Daoy (cell line): ENCODE measurements around the gene PC. TPM values are rescaled to one million over a fixed set of nuclear protein-coding genes. Genes with fewer than 3 reads are reported as not detected.
A peak's percentile ranks its signal among the peaks of the same experiment; 100 is the strongest.
"Not testable (repeated sequence)": the region's sequence is repeated elsewhere in the genome, so short reads cannot be mapped to it uniquely, and the experiment has no call there.

Experiments
- DNase-seq: peaks from one replicate; pipeline ENCODE4 v3.0.0-alpha.2; 2015; ENCODE audit warnings: low read depth
- total RNA-seq: library from RNA; depleted of rRNA; stranded (reverse); fragments of >200 nt; shearing (Covaris generic); gene quantifications from 2 replicates; pipeline ENCODE4 v1.2.3, GENCODE V29; 2014

Gene PC
- total RNA-seq, 1 experiment from 2014 or later: 15.2 TPM

GRCh38 chr11:66981976-66982578, 23.9 kb upstream of the PC start:
- DNase-seq: peak; percentile 94

GRCh38 chr11:66979336-66979980, 21.3 kb upstream of the PC start:
- DNase-seq: no peak

DNA sequence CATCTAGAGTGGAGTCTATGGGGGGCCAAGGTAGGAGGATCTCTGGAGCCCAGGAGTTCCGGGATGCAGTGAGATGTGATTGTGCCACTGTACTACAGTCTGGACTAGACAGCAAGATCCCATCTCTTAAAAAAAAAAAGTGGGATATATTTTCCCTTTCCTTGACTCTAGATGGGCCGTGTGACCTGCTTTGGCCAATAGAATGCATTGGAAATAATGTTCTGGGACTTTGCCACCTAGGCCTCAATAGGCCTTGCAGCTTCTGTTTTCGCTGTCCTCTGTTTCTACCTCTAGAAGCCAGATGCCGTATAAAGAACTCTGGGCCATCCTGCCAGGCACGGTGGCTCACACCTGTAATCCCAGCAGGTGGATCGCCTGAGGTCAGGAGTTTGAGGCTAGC, 20.5 kb upstream of the PC start:
- no peak for DNase-seq

- no peak for DNase-seq
These were observed 20.0 kb upstream of the PC start for GRCh38 chr11:66978229-66978628.

DNA sequence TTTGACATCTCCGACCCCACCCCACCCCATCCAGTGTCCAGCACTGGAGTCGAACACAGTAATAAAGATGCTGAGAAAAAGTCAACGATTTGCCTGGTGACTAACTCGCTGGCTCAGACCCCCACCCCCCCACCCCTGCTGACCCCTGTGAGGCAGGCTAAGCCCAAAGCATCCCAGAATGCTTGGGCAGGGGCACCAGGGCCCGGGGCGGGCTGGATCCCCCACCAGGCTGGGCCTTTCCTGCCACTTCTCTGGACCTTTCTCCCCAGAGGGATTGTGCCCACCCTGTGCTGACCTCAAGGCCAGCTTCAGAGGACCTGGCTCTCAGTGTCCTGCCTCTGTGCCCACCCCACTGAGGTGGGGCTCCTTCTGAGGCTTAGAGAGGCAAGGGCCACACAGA, 18.7 kb upstream of the PC start:
- no peak for DNase-seq

- peak; percentile 23 for DNase-seq
These were observed 17.9 kb upstream of the PC start for GRCh38 chr11:66976028-66976467.

- no peak for DNase-seq
These were observed 17.3 kb upstream of the PC start for GRCh38 chr11:66975405-66976027.

GRCh38 chr11:66974724-66975404, 16.7 kb upstream of the PC start, which contains the start of gene C11orf86:
C11orf86 (plus strand) TSS chr11:66975304; CDS start chr11:66975363, 59 bp downstream.
- no peak for DNase-seq

- no peak for DNase-seq
These were observed 15.9 kb upstream of the PC start for GRCh38 chr11:66973956-66974580.

DNA sequence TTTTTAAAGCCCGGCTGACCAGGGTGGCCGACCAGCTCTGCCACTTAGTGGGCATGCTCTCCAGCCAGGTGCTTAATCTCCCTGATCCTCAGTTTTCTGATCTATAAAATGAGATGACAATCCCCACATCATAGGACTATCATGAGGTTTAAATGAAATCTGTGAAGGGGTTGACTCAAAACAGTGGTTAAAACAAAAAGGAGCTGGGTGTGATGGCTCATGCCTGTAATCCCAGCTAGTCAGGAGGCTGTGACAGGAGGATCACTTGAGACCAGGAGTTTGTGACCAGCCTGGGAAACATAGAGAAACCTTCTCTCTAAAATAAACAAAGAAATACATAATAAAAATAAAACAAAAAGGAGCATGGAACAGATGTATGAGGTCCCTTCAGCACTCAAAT, 13.3 kb upstream of the PC start:
- DNase-seq: no peak

DNA sequence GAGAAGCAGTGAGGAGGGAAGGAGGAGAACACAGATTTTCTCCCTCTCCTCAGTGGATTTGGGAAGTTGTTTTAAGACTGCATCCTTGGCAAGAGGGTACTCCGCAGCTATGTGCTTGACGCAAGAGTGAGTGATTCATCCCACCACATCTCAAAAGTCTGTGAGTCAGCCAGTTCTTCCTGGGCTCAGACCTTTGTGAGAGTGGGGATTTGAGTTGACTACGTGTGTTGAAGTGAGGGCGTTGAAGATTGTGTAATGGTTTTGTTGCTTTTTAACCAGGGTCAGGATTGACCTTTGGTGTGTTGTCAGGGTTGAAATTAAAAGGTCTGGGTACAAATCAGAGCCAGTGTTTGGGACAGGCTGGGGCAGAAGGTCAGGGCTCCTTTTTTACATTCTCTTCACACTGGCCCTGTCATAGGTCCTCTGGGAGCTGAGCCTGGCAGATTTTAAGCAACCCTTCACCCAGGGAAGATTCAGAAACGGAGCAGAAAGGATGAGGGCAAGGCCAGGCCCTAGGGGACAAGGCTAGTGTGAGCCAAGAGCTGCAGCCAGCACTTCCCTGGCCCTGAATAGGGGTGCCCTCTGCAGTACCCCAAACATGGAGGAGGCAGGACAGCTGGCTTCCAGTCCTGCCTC, 12.7 kb upstream of the PC start:
- peak; percentile 95 for DNase-seq

- no peak for DNase-seq
These were observed 12.2 kb upstream of the PC start for GRCh38 chr11:66970371-66970806.

DNA sequence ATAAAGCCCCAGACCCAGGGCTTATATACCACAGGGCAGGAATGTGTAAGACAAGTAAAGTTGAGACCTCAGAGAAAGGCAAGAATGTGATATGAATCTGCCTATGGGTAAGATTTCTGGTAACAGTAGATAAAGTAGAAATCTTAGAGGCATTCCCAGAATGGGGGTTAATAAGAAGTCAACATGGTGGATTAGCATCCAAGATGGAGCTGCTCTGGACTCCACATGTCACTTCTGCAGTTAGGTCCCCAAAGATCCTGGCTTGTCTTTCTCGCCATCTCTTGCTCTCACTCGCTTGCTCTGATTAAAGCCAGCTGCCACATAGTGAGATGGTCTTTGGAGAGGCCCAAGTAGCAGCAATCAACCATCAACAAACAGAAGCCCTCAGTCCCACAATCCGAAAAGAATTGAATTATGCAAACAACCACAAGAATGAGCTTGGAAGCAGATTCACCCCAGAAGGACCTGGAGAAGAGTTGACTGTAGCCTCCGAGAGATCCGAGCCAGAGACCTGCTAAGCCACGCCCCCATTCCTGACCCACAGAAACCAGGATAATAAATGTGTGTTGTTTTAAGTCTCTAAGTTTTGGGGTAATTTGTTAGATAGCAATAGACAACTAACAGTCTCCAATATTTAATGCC, 11.5 kb upstream of the PC start:
- DNase-seq: no peak

- peak; percentile 85 for DNase-seq
These were observed 9.7 kb upstream of the PC start for GRCh38 chr11:66967670-66968425.

DNA sequence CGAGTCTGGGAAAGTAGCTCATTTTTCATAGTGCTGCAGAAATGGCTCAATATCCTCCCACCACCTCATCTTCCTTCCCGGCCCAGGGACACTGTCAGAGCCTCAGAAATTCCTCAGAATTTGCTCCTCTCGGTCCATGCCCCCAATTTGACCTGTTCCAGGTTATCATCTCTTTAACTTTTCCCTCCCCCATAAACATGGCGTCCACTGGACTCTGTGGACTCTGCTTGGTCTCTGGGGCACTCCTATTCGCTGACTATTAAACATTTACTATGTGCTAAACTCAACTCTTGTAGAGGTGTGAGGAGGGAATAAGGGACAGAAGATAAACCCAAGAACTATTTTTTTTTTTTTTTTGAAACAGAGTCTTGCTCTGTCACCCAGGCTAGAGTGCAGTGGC, 8.2 kb upstream of the PC start:
- no peak for DNase-seq

GRCh38 chr11:66964495-66964894, 6.3 kb upstream of the PC start:
- no peak for DNase-seq

- DNase-seq: no peak
These were observed 4.6 kb upstream of the PC start for GRCh38 chr11:66962801-66963200.

GRCh38 chr11:66962247-66962646, 4.1 kb upstream of the PC start:
- DNase-seq: no peak

- not testable (repeated sequence) for DNase-seq
These were observed 3.6 kb upstream of the PC start for GRCh38 chr11:66961691-66962213.

DNA sequence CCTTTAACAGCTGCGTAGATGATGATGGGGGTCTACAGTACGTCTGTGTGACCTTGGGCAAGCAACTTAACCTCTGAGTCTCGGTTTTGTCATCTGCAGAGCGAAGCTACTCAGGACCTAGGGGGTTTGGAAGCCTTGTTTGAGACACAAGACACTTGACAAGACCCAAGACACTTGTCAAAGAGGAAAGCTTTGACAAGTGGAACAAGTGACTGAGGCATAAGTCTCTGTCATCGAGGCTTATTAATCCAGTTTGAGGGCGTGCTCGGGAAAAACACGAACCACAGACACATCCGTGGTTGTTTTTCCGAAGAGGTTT, 732 bp upstream of the PC start:
- DNase-seq: no peak

- DNase-seq: no peak
These were observed 282 bp downstream of the PC start for GRCh38 chr11:66957971-66958231.
